Panc1 (cell line): ENCODE data around the gene KRT2.

Experiments used
- POLR2AphosphoS5 ChIP-seq: IDR thresholded peaks from 2 replicates; pipeline ENCODE4 v1.6.1; 2012; ENCODE audit warnings: mild to moderate bottlenecking, low read depth, low read length, moderate library complexity
- TF ChIP-seq, protein P1 (sequence below): fragments of 450-650 bp; IDR thresholded peaks from 2 replicates; pipeline ENCODE4 v1.5.1; 2017; ENCODE audit warnings: mild to moderate bottlenecking
- TF ChIP-seq, protein P2 (sequence below), 2 experiments: IDR thresholded peaks; 2 replicates each; pipeline ENCODE4 v1.6.1; 2011 to 2012; ENCODE audit warnings: low read depth in 2 of 2, control low read depth in 1 of 2, low read length in 1 of 2, mild to moderate bottlenecking in 1 of 2, moderate library complexity in 1 of 2; ENCODE audit not compliant: insufficient read depth in 1 of 2

GRCh38 chr12:52692254-52692653 is 40.2 kb upstream of the KRT2 start:
- TF ChIP-seq, protein P1, sequence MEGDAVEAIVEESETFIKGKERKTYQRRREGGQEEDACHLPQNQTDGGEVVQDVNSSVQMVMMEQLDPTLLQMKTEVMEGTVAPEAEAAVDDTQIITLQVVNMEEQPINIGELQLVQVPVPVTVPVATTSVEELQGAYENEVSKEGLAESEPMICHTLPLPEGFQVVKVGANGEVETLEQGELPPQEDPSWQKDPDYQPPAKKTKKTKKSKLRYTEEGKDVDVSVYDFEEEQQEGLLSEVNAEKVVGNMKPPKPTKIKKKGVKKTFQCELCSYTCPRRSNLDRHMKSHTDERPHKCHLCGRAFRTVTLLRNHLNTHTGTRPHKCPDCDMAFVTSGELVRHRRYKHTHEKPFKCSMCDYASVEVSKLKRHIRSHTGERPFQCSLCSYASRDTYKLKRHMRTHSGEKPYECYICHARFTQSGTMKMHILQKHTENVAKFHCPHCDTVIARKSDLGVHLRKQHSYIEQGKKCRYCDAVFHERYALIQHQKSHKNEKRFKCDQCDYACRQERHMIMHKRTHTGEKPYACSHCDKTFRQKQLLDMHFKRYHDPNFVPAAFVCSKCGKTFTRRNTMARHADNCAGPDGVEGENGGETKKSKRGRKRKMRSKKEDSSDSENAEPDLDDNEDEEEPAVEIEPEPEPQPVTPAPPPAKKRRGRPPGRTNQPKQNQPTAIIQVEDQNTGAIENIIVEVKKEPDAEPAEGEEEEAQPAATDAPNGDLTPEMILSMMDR = peak; percentile 65; the same call in 1 of the 2 replicates
- TF ChIP-seq, protein P2, sequence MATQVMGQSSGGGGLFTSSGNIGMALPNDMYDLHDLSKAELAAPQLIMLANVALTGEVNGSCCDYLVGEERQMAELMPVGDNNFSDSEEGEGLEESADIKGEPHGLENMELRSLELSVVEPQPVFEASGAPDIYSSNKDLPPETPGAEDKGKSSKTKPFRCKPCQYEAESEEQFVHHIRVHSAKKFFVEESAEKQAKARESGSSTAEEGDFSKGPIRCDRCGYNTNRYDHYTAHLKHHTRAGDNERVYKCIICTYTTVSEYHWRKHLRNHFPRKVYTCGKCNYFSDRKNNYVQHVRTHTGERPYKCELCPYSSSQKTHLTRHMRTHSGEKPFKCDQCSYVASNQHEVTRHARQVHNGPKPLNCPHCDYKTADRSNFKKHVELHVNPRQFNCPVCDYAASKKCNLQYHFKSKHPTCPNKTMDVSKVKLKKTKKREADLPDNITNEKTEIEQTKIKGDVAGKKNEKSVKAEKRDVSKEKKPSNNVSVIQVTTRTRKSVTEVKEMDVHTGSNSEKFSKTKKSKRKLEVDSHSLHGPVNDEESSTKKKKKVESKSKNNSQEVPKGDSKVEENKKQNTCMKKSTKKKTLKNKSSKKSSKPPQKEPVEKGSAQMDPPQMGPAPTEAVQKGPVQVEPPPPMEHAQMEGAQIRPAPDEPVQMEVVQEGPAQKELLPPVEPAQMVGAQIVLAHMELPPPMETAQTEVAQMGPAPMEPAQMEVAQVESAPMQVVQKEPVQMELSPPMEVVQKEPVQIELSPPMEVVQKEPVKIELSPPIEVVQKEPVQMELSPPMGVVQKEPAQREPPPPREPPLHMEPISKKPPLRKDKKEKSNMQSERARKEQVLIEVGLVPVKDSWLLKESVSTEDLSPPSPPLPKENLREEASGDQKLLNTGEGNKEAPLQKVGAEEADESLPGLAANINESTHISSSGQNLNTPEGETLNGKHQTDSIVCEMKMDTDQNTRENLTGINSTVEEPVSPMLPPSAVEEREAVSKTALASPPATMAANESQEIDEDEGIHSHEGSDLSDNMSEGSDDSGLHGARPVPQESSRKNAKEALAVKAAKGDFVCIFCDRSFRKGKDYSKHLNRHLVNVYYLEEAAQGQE (IDR thresholded peaks at IDR 0.05; ENCODE audit: insufficient read depth in 1 of 2, low read depth in 2 of 2, low read length in 1 of 2) = no peak
- TF ChIP-seq POLR2AphosphoS5 = no peak
